ENCODE results near the gene CUL2.
"Not testable (repeated sequence)": the region's sequence is repeated elsewhere in the genome, so short reads cannot be mapped to it uniquely, and the experiment has no call there.

CUL2 gene

GRCh38 chr10:34978080-34978479 is 112.1 kb downstream of the CUL2 start:
- no peak for DNase-seq (ENCODE audit: low spot score)

- DNase-seq (ENCODE audit: low spot score) = not testable (repeated sequence)
Observed at GRCh38 chr10:34976380-34976910, 113.7 kb downstream of the CUL2 start.

- not testable (repeated sequence) for DNase-seq (ENCODE audit: low spot score)
Observed at GRCh38 chr10:34974364-34975065, 115.6 kb downstream of the CUL2 start.

GRCh38 chr10:34973757-34974156 is 116.4 kb downstream of the CUL2 start:
- DNase-seq (ENCODE audit: low spot score) = not testable (repeated sequence)

- not testable (repeated sequence) for DNase-seq (ENCODE audit: low spot score)
Observed at GRCh38 chr10:34973121-34973520, 117.0 kb downstream of the CUL2 start.

- not testable (repeated sequence) for DNase-seq (ENCODE audit: low spot score)
Observed at GRCh38 chr10:34972591-34972990, 117.5 kb downstream of the CUL2 start.

GRCh38 chr10:34971606-34972334 is 118.4 kb downstream of the CUL2 start:
- not testable (repeated sequence) for DNase-seq (ENCODE audit: low spot score)

- no peak for DNase-seq (ENCODE audit: low spot score)
Observed at GRCh38 chr10:34969171-34969570, 121.0 kb downstream of the CUL2 start.

- peak; percentile 40 for DNase-seq (ENCODE audit: low spot score)
Observed at GRCh38 chr10:34967335-34967880, 122.7 kb downstream of the CUL2 start.

GRCh38 chr10:34966451-34966850 is 123.7 kb downstream of the CUL2 start:
- DNase-seq (ENCODE audit: low spot score) = no peak

GRCh38 chr10:34966040-34966439 is 124.1 kb downstream of the CUL2 start:
- no peak for DNase-seq (ENCODE audit: low spot score)

- DNase-seq (ENCODE audit: low spot score) = no peak
Observed at GRCh38 chr10:34964166-34964800, 125.9 kb downstream of the CUL2 start.

GRCh38 chr10:34962866-34963265 is 127.3 kb downstream of the CUL2 start:
- no peak for DNase-seq (ENCODE audit: low spot score)

GRCh38 chr10:34960983-34961382 is 129.2 kb downstream of the CUL2 start:
- DNase-seq (ENCODE audit: low spot score) = peak; percentile 44

GRCh38 chr10:34959786-34960185 is 130.4 kb downstream of the CUL2 start:
- DNase-seq (ENCODE audit: low spot score) = no peak

GRCh38 chr10:34959321-34959720 is 130.8 kb downstream of the CUL2 start:
- no peak for DNase-seq (ENCODE audit: low spot score)
